LHCN-M2 (cell line): Measurements from ENCODE around the gene TMEM61. TPM values are rescaled to one million over a fixed set of nuclear protein-coding genes. Genes with fewer than 3 reads are reported as not detected.
"Not testable (repeated sequence)": the region's sequence is repeated elsewhere in the genome, so short reads cannot be mapped to it uniquely, and the experiment has no call there.

ENCODE experiments used
- DNase-seq: peaks from one replicate; pipeline ENCODE4 v3.0.0-alpha.2; 2012; ENCODE audit warnings: low read depth
- polyA plus RNA-seq: library from polyadenylated mRNA; unstranded; fragments of >200 nt; gene quantifications from one replicate; pipeline ENCODE4 v1.2.1, GENCODE V29; 2012; ENCODE audit warnings: missing spikeins
- total RNA-seq: library from RNA; depleted of rRNA; stranded (reverse); fragments of >200 nt; gene quantifications from 2 replicates; pipeline ENCODE4 v1.2.3, GENCODE V29; 2014; rRNA removed

TMEM61 gene
- total RNA-seq = not detected in 2 replicates
- polyA plus RNA-seq = not detected

DNA sequence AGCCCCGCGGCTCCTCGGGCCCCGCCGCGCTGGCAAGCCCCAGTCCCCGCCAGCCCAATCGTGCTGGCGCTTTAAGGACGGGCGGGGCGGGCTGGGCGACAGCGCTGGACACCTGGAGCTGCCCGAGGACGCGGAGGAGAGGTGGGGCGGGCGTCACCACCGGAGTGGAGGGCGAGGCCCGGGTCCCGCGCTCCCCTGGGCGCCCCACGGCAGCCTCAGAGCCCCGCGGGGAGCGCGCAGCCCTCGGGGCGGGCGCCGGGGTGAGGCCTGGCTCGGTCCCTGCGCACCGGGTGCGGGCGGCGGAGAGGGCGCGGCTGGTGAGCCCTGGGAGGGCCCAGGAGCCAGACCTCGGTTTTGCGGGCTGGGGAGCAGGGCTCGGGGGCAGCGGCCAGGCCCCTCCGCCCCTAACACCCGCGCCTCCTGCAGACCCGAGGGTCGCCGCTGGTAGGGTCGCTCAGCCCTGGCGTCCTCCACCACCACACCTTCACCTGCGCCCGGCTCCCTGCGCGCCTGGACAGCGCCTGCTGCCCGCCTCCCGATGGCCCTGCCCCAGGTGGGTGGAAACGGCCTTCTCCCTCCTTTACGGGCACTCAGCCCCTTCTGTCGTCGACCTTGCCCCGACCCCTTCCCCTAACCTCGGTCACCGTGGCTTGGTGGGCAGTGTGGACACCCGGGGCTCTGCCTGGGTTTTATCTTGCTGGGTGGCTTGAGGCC is at the start of gene TMEM61:
Gene TMEM61 (plus strand): TSS at position 101 of the 714 bp plus-strand sequence. CDS start 438 bp downstream, at position 539.
- no peak for DNase-seq

DNA sequence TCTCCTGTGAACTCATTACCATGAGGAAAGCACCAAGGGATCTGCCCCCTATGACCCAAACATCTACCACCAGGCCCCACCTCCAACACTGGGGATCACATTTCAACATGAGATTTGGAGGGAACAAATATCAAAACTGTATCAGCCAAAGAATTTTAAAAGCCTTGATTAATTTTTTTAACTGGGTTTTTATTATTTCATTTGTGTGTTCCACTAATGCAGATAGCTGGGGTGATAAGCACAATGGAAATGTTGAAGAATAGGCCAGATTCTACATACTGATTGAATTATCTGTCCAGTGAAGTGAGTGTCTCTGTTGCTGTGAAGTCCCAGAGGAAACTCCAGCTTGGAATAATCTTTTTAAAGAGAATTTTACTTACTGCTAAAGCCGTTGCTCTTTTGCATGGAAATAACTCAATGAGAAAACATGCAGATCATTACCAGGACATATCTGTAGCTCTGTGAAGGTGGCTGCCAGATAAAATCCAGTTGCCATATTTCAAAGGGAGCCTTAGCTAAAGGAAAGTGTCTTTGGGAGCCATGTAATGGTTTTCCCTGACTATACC is 49.1 kb upstream of the TMEM61 start:
- DNase-seq = no peak

DNA sequence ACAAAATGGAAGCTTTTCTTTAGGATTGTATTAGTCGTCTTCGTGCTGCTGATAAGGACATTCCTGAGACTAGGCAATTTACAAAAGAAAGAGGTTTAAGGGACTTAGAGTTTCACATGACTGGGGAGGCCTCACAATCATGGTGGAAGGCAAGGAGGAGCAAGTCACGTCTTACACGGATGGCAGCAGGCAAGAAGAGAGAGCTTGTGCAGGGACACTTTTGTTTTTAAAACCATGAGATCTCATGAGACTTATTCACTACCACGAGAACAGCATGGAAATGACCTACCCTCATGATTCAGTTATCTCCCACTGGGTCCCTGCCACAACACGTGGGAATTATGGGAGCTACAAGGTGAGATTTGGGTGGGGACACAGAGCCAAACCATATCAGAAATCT is 46.3 kb upstream of the TMEM61 start:
- not testable (repeated sequence) for DNase-seq

DNA sequence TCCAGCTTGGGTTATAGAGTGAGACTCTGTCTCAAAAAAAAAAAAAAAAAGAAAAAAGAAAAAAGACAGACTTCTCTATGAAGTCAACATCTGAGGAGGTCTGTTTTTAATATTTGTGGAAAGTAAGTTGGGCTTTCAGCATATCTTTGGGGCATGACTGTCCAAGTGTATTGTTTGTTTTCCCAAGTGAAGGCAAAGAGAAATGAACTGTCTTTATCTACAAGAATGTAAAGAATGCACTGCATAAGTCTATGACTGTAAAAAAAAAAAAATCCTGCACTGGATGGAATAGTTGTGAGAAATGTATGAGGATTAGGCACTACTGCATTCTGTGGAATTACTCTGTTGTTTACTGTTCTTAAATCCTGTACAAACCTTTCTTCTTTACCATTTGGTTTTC is 45.6 kb upstream of the TMEM61 start:
- peak; percentile 78 for DNase-seq

DNA sequence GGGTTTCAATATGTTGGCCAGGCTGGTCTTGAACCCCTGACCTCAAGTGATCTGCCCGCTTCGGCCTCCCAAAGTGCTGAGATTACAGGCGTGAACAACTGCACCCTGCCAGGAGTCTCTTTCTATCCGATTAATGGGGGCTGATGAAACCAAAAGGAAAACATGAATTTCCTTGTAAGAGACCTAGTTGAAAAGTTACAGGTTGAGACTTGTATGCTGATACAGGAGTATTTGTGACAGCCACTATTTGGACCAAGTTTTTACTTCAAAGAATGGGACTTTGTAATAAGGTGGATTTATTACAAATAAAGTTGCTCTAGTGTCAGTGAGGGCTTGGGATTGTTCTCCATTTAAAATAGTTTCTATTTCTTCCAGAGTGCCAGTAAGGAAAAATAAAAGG is 43.6 kb upstream of the TMEM61 start:
- no peak for DNase-seq

DNA sequence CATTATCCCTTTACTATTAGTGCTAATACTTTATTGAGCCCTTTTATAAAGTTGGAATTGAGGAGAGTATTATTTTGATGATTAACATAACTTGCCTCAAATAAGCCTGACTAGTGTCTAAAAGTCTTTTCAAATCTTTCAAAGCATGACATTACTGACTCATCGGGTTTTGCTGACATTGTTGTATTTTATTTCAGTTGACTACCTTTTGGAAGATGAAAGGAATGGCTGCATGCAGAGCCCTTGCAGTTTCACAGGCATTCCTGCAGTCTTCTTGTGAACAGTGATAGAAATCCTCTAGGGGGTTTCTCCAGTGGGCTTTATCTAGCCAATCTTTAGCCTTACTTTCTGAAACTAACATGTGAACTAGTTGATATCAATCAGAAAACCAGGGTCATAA is 43.0 kb upstream of the TMEM61 start:
- DNase-seq = peak; percentile 25

DNA sequence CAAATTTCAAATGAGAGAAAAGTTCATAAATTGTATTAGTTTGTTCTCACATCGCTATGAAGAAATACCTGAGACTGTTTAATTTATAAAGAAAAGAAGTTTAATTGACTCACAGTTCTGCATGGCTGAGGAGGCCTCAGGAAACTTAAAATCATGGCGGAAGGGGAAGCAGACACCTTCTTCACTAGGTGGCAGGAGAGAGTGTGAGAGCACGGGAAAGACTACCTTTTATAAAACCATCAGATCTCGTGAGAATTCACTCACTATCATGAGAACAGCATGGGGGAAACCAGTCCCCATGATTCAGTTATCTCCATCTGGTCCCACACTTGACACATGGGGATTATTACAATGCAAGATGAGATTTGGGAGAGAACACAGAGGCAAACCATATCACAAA is 41.5 kb upstream of the TMEM61 start:
- not testable (repeated sequence) for DNase-seq

DNA sequence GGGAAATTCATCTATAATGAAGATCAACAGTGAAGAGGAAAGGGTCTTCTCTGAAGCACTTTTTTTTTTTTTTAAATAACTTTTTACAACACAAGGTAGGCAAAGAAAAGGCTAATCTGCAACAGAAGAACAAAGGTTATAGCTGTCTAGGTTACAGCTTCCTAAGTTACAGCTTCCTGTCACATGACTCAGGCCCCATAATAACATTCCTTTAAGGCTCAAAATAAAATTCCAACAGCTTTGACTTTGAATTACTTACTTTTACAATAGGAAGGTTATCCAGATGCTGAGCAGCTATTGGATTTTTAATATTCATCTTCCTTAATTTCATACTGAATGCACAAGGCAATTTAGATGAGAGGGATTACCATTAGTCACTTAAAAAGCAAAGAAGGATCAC is 40.4 kb upstream of the TMEM61 start:
- DNase-seq = peak; percentile 35

DNA sequence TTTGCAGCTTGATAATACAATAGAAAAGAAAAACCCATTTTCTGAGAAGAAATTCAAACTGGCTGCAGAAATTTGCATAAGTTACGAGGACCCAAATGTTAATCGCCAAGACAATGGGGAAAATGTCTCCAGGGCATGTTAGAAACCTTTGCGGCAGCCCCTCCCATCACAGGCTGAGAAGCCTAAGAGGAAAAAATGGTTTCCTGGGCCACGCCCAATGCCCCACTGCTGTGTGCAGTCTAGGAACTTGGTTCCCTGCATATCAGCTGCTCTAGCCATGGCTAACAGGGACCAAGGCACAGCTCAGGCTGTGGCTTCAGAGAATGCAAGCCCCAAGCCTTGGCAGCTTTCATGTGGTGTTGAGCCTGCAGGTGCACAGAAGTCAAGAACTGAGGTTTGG is 37.5 kb upstream of the TMEM61 start:
- no peak for DNase-seq

DNA sequence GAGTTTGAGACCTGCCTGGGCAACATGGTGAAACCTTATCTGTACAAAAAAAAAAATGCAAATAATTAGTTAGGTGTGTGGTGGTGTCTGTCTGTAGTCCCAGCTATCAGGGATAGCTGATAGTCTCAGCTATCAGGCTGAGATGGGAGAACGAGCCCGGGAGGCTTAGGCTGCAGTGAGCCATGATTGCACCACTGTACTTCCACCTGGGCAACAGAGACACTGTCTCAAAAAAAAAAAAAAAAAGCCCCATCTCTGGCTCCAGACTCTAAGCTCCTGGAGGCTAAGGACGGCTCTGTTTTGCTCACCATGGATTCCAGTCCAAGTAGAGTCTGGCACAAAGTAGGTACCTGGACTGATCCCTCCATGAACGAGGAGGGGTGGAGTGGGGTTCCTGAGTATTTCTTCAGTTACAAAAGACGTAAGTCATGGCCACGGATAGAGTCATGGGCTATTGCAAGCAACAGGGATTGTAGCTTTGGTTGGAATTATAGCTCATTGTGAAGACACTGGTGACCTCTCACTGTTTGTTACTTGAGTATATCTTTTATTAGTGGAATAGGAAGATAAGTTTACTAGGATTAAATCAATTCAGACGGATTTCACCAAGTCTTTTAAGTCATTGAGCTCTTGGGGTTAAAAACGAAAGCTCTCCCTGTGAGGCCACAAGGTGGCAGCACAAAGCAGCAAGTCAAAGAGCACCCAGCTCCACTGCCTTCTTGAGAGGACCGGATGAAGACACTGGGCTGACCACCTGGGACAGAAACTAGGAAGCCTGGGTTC is 35.6 kb upstream of the TMEM61 start:
- DNase-seq = peak; percentile 75

DNA sequence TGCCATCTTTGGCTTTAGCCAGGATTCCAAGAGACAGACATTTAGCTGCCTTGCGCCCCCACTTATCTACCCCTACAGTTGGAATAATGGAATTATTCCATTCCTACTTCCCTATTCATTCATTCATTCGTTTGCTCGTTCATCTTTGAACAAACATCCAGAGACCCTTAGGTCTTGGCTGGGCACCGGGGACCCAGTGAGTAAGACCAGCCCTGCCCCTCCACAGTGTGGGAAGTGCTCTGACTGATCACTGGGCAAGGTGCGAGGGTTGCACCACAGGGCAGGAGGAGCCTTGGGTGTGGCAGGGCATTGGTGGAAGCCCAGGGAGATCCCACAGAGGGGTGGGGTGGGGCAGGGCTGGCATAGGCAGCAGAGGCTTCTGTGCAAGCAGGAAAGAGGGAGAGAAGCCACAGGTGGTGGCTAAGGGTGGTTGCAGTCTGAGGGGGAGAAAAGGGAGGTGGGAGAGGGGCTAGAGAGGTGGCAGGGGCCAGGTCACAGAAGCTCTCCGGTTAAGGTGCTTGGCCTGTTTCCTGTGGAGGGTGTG is 35.0 kb upstream of the TMEM61 start:
- DNase-seq = no peak

DNA sequence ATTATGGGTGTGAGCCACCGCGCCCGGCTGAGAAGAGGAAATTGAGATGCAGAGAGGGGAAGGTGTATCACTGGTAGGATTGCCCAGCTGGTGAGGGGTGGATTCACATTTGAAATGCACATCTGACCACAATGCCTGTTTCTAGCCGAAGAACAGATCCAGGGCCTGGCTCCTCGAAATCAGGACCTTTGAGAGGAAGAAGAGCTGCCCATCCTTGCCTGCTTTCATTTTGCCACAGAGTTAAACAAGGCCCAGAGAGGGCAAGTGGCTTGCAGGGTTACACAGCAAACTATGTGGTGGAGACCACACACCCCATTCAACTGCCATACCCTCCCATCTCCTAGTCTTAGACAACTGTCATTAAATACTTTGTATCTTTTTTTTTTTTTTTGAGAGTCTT is 32.9 kb upstream of the TMEM61 start:
- no peak for DNase-seq

DNA sequence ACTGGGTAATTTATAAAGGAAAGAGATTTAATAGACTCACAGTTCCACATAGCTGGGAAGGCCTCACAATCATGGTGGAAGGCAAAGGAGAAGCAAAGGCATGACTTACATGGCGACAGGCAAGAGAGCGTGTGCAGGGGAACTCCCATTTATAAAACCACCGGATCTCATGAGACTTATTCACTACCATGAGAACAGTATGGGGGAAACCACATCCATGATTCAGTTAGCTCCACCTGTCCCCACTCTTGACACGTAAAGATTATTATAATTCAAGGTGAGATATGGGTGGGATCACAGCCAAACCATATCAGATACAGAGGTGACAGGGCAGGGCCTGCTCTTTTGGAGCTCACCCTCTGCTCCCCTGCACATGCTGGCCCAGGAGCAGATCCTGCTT is 31.4 kb upstream of the TMEM61 start:
- peak; percentile 44 for DNase-seq

DNA sequence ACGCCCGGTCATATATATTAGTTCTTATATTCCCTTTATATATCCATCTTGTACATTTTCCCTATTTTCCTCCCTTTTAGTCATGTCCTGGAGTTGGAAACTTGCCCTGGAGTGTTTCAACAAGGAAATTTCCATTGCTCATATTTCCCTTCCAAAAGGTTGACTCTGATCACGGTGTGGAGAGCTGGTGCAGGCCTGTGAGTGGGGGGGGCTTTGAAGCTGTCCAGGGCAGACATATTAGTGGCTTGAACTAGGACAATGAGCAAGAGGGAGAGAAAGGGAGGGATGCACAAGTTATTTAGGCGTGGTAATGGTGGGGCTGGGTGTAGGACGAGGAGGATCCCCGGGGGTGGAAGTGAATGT is 30.4 kb upstream of the TMEM61 start:
- DNase-seq = peak; percentile 35

DNA sequence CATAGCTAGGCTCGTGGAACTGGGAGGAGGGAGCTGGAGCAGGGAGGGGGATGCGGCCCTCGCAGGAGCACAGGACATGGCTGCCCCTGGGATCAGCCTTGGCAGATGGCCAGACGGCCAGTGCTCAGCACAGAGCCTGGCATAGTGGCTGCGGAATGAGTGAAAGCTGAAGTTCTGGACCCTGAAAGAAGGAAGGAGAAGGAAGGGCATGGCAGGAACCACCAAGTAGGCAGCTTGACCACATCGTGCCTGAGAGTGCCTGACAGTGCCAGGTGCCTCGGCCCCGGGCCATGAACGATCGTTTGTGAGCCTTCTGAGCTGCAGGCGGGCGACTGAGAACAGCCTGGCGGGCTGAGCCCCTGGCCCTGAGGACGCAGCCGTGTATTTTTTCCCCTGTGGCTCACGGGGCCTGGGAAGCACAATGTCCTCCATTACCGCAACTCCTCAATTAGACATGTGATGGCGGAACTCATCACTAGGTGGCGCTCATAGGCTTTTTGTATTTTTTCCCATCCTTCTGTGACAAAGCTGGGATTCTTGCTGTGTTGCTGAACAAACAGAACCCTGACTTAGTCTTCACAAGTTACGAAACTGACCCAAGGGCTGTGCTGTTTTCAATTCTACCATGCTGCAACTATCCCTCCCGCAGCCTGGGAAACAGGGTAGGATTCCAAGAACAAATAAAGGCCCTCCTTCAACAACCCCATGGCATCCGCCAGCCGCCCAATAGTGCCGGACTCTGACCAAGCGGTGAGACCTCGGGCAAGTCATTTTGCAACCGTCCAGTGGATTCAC is 29.9 kb upstream of the TMEM61 start:
- peak; percentile 88 for DNase-seq

DNA sequence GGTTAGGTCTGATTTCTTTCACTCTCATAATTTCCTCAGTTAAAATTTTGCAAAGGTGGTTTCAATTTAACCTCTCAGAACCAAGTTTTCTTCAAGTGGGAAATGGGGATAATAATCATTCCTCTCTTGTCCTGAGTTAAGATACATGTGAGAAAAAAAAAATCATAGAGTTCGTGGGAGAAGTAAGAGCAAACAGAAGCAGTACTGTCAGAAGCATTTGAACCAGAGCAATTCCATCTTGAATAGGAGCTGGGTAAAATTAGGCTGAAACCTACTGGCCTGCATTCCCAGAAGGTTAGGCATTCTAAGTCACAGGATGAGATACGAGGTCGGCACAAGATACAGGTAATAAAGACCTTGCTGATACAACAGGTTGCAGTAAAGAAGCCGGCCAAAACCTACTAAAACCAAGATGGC is 28.6 kb upstream of the TMEM61 start:
- DNase-seq = no peak

DNA sequence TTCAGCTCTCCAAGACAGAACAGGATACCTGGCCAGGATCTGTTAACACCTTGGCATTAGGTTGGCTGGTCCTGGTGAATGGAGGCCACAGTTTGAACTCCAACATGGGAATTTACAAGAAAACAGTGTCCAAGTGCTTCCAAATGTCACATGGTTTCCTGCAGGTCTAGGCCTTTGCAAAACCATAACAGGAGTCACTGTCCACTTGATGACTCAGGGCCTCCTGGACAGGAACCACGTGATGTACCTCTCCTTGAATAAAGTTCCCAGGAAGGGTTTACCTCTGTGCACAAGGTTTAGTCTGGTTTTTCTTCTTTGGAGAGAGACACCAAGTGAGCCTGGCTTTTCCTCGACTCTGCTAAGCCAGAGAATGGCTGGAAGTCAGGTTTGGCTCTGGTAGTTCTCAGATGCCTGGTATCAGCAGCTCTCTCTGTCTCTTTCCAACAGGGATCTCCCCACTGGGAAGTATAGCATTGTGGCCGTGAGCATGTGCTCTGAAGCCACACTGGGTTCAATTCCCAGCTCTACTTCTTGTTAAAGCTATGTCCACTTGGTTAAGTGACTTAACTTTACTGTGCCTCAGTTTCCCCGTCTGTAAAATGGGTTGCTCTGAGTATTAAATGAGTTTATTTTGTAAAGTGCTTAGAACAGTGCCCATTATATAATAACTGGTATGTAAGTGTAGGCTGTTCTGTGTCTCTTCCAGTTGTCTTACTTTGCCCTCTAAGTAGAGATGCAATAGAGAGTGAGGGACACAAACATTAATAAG is 27.3 kb upstream of the TMEM61 start:
- DNase-seq = peak; percentile 35

DNA sequence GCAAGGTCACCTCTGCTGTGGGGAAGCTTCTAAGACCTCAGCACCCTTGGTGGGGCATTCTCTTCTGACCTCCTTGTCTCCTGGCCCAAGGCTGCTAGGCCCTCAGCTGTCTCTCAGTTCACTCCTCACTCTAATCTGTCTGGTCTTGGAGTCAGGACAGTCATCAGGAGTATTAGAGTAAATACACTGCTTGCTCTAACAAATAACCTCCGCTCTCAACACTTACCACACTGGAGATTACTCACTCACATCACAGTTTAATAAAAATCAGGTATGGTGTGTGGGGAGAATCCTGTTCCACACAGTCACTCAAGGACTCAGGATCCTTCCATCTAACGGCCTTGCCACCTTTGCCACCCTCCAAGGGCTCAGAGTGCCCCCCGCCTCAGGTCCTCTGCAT is 26.6 kb upstream of the TMEM61 start:
- DNase-seq = no peak

DNA sequence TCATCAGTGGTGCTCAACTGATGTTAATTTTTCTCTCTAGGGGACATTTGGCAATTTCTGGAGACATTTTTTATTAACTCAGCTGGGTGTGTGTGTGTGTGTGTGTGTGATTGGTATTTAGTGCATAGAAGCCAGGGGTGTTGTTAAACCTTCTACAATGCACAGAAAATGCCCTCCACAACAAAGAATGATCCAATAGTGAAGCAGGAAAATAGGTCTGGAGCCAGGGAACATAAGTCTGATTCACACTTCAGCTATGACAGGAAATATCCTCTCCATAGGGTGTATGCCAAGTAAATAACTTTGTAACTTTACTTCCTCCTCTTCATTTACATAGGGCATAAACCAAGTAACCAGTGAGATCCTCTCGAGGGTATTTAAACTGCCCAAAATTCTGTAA is 25.1 kb upstream of the TMEM61 start:
- peak; percentile 45 for DNase-seq

DNA sequence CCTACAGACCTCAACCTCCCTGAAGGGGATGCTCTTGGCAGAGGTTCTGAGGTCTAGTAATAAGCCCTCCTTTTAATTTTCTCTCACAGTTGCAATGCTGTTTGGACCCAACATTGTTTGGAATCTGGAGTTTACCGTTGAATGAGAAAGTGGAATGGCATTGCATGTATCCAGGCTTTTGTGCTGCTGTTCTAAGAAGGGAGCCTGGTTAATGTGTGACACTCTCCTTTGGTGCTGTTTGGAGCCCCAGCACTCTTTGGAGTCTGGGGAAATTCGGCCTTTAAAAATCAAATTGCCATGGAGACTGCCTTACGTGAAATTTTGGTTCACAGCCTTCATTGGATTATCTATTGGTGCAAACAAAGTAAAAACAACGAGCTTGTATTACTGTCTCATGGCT is 23.7 kb upstream of the TMEM61 start:
- DNase-seq = no peak

DNA sequence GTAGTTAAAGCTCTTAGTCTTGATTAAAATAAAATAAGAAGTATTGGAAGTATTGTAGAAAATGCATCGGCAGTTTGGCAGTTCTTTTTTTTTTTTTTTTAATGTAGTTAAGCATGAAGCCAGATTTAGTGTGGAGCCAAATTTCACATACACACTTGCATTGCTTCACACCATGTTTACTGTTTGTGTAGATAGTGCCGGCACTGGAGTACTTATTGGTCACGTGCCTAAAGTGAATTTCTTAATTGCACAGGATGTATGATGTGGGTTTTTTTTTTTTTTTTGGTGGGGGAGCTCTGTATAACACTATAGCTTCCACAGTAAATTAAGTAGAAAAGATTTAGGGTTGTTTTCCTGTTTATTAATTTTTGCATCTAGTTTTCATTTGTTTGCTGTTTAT is 21.2 kb upstream of the TMEM61 start:
- no peak for DNase-seq
